Measurements from ENCODE around the gene SPATS2L. TPM values are rescaled to one million over a fixed set of nuclear protein-coding genes. Genes with fewer than 3 reads are reported as not detected.
A peak's percentile ranks its signal among the peaks of the same experiment; 100 is the strongest.

SPATS2L gene
- total RNA-seq, 2 donors from 2014 or later: 40.3 to 89.9 TPM

GRCh38 chr2:200419325-200419724, 112.8 kb downstream of the SPATS2L start:
- no peak for TF ChIP-seq CTCF (conservative IDR thresholded peaks at IDR 0.05)
- H3K36me3 Mint-ChIP-seq (ENCODE audit: low read depth): peaks cover 41% of the 10 kb centered on the region
- no peaks in the 10 kb centered on the region for H3K4me1 Mint-ChIP-seq
- peaks cover 43% of the 10 kb centered on the region for H3K36me3 ChIP-seq (ENCODE audit: control insufficient read depth, insufficient read depth, low read length)
- no peak overlapping the region for H3K4me3 Mint-ChIP-seq
- no peak overlapping the region for H3K27ac ChIP-seq (ENCODE audit: low read depth, low read length)
- H3K9me3 ChIP-seq (ENCODE audit: control insufficient read depth, low read length): no peaks in the 10 kb centered on the region
- DNase-seq: no peak
- H3K4me1 ChIP-seq (ENCODE audit: control insufficient read depth, insufficient read depth, low read length): no peaks in the 10 kb centered on the region
- H3K27me3 ChIP-seq (ENCODE audit: control insufficient read depth, insufficient read depth, low read length, poor library complexity, severe bottlenecking): no peaks in the 10 kb centered on the region
- H3K9me3 Mint-ChIP-seq: no peaks in the 10 kb centered on the region
- no peak overlapping the region for H3K9ac ChIP-seq (ENCODE audit: extremely low read depth, low read length, poor library complexity, severe bottlenecking)
- peak overlapping the region; percentile 85 for H3K27ac Mint-ChIP-seq
- H3K4me3 ChIP-seq (ENCODE audit: low read length): no peak overlapping the region
- 91 to 94% methylated on average over 8 to 9 of the region's 9 CpGs for WGBS, 2 experiments (ENCODE audit: insufficient coverage in 1 of 2, insufficient read length in 1 of 2)
- H3K27me3 Mint-ChIP-seq (ENCODE audit: insufficient read depth): no peaks in the 10 kb centered on the region

- Mint-ChIP-seq H3K27me3 (ENCODE audit: insufficient read depth) (no peaks in the 10 kb centered on the region), H3K27ac (no peak overlapping the region), H3K9me3 (no peaks in the 10 kb centered on the region), H3K4me3 (no peak overlapping the region), H3K4me1 (peaks cover 12% of the 10 kb centered on the region), H3K36me3 (ENCODE audit: low read depth) (peaks cover 49% of the 10 kb centered on the region)
- Histone ChIP-seq H3K9ac (ENCODE audit: extremely low read depth, low read length, poor library complexity, severe bottlenecking) (no peak overlapping the region), H3K9me3 (ENCODE audit: control insufficient read depth, low read length) (no peaks in the 10 kb centered on the region), H3K27ac (ENCODE audit: low read depth, low read length) (no peak overlapping the region), H3K27me3 (ENCODE audit: control insufficient read depth, insufficient read depth, low read length, poor library complexity, severe bottlenecking) (no peaks in the 10 kb centered on the region), H3K36me3 (ENCODE audit: control insufficient read depth, insufficient read depth, low read length) (peaks cover 50% of the 10 kb centered on the region), H3K4me3 (ENCODE audit: low read length) (no peak overlapping the region), H3K4me1 (ENCODE audit: control insufficient read depth, insufficient read depth, low read length) (peaks cover 7% of the 10 kb centered on the region)
- DNase-seq: no peak
- 90 to 100% methylated on average over 1 of the region's 1 CpG for WGBS, 2 experiments (ENCODE audit: insufficient coverage in 1 of 2, insufficient read length in 1 of 2)
- TF ChIP-seq CTCF (conservative IDR thresholded peaks at IDR 0.05): no peak
Observed at GRCh38 chr2:200421270-200421669, 114.8 kb downstream of the SPATS2L start.

- H3K4me3 ChIP-seq (ENCODE audit: low read length): no peak overlapping the region
- no peaks in the 10 kb centered on the region for H3K27me3 ChIP-seq (ENCODE audit: control insufficient read depth, insufficient read depth, low read length, poor library complexity, severe bottlenecking)
- no peak overlapping the region for H3K4me3 Mint-ChIP-seq
- peaks cover 12% of the 10 kb centered on the region for H3K4me1 Mint-ChIP-seq
- H3K36me3 ChIP-seq (ENCODE audit: control insufficient read depth, insufficient read depth, low read length): peaks cover 42% of the 10 kb centered on the region
- WGBS, 2 experiments (ENCODE audit: insufficient coverage in 1 of 2, insufficient read length in 1 of 2): 92 to 97% methylated on average over 2 of the region's 2 CpGs
- no peak overlapping the region for H3K27ac ChIP-seq (ENCODE audit: low read depth, low read length)
- H3K27ac Mint-ChIP-seq: no peak overlapping the region
- no peak for TF ChIP-seq CTCF (conservative IDR thresholded peaks at IDR 0.05)
- peaks cover 45% of the 10 kb centered on the region for H3K36me3 Mint-ChIP-seq (ENCODE audit: low read depth)
- no peak overlapping the region for H3K9ac ChIP-seq (ENCODE audit: extremely low read depth, low read length, poor library complexity, severe bottlenecking)
- no peak for DNase-seq
- H3K9me3 Mint-ChIP-seq: no peaks in the 10 kb centered on the region
- peaks cover 7% of the 10 kb centered on the region for H3K4me1 ChIP-seq (ENCODE audit: control insufficient read depth, insufficient read depth, low read length)
- H3K9me3 ChIP-seq (ENCODE audit: control insufficient read depth, low read length): no peaks in the 10 kb centered on the region
- H3K27me3 Mint-ChIP-seq (ENCODE audit: insufficient read depth): no peaks in the 10 kb centered on the region
Observed at GRCh38 chr2:200422071-200422470, 115.6 kb downstream of the SPATS2L start.

All from endodermal cell (in vitro differentiated cells).